IMR-90 (cell line): ENCODE measurements around the gene WFDC8.

Source experiments
- BHLHE40 ChIP-seq: fragments of 150-350 bp; IDR thresholded peaks from 2 replicates; pipeline ENCODE4 v1.6.1; 2016; ENCODE audit warnings: mild to moderate bottlenecking, low read depth, low read length
- CEBPB ChIP-seq: IDR thresholded peaks from 2 replicates; pipeline ENCODE4 v1.6.1; 2012; ENCODE audit warnings: low read depth, low read length, improper control_type of control experiment
- CTCF ChIP-seq: conservative IDR thresholded peaks from 2 replicates; pipeline ENCODE4 v1.5.1; 2012; ENCODE audit warnings: mild to moderate bottlenecking, low read depth, low read length, improper control_type of control experiment
- ELK1 ChIP-seq: fragments of 150-350 bp; IDR thresholded peaks from 2 replicates; pipeline ENCODE4 v1.6.1; 2016; ENCODE audit warnings: low read depth, mild to moderate bottlenecking, low read length, moderate library complexity, borderline replicate concordance
- FOS ChIP-seq: fragments of 150-350 bp; IDR thresholded peaks from 2 replicates; pipeline ENCODE4 v1.6.1; 2016; ENCODE audit warnings: low read depth, low read length
- MXI1 ChIP-seq: IDR thresholded peaks from 2 replicates; pipeline ENCODE4 v1.6.1; 2012; ENCODE audit warnings: low read depth, mild to moderate bottlenecking, low read length, moderate library complexity, borderline replicate concordance
- NFE2L2 ChIP-seq: fragments of 150-350 bp; IDR thresholded peaks from 2 replicates; pipeline ENCODE4 v1.6.1; 2016; ENCODE audit warnings: low read depth, mild to moderate bottlenecking, low read length
- POLR2A ChIP-seq: IDR thresholded peaks from 2 replicates; pipeline ENCODE4 v1.6.1; 2012; ENCODE audit warnings: mild to moderate bottlenecking, low read depth, low read length
- RCOR1 ChIP-seq: IDR thresholded peaks from 2 replicates; pipeline ENCODE4 v1.6.1; 2012; ENCODE audit warnings: mild to moderate bottlenecking, low read length, improper control_type of control experiment; ENCODE audit not compliant: insufficient replicate concordance
- RFX5 ChIP-seq: IDR thresholded peaks from 2 replicates; pipeline ENCODE4 v1.8.0; 2012; ENCODE audit warnings: low read depth, mild to moderate bottlenecking, low read length, moderate library complexity
- USF2 ChIP-seq: fragments of 150-350 bp; IDR thresholded peaks from 2 replicates; pipeline ENCODE4 v1.6.1; 2017; ENCODE audit warnings: mild to moderate bottlenecking, antibody characterized with exemption, low read length, low read depth

GRCh38 chr20:45545351-45545750 lies 33.7 kb downstream of the WFDC8 start:
- TF ChIP-seq CTCF (no peak), RFX5 (no peak), RCOR1 (no peak), POLR2A (no peak), ELK1 (no peak), USF2 (no peak), NFE2L2 (no peak), FOS (no peak), BHLHE40 (no peak), MXI1 (no peak), CEBPB (no peak)
